H1 (cell line): ENCODE data around the gene DAGLA. TPM values are rescaled to one million over a fixed set of nuclear protein-coding genes. Genes with fewer than 3 reads are reported as not detected.

ENCODE experiments used
- CBX5 ChIP-seq: fragments of 300-800, 300-1000 bp; sonication (generic); IDR thresholded peaks from 2 replicates; pipeline ENCODE4 v1.7.1; 2016; ENCODE audit warnings: antibody characterized with exemption, low read length, low read depth
- CHD2 ChIP-seq: IDR thresholded peaks from 2 replicates; pipeline ENCODE4 v1.6.1; 2012; ENCODE audit warnings: low read length, improper control_type of control experiment
- KDM1A ChIP-seq: fragments of 200-600, 300-600 bp; sonication (generic); IDR thresholded peaks from 2 replicates; pipeline ENCODE4 v1.7.1; 2016; ENCODE audit warnings: mild to moderate bottlenecking, low read length, borderline replicate concordance
- polyA plus RNA-seq, 7 experiments: library from polyadenylated mRNA; depleted of rRNA in 3 of 7; stranded (reverse) in 5 of 7; unstranded in 2 of 7; fragments of >200 nt in 5 of 7; fragments of 200-250 nt in 2 of 7; gene quantifications; 1 replicate in 5 of 7; 2 replicates in 1 of 7; 4 replicates in 1 of 7; pipeline versions ENCODE4 v1.2.1 to v1.2.3, GENCODE V29; 2011 to 2013; ENCODE audit warnings: missing spikeins in 2 of 7, mixed read lengths in 2 of 7
- total RNA-seq: library from RNA; stranded (reverse); fragmentation: NEBNext Ultra II Directional; extraction: Animal tissue kit (Norgen Biotek cat#: 25700); gene quantifications from 2 replicates; pipeline ENCODE4 v1.2.1, GENCODE V29; 2021

DAGLA gene
- total and polyA plus RNA-seq, 2 of the 8 experiments (the other 6 are each of a cell fraction or from before 2014, with no cell fraction given), result 3.6 to 6.6 TPM

GRCh38 chr11:61761440-61762222 lies 81.4 kb downstream of the DAGLA start (continued):
- no peak for TF ChIP-seq KDM1A
- no peak for TF ChIP-seq CBX5
- TF ChIP-seq CHD2, result no peak
